Left forelimb (tissue), 1 donor: ENCODE measurements around the gene C1QTNF1.
"Not testable (repeated sequence)": the region's sequence is repeated elsewhere in the genome, so short reads cannot be mapped to it uniquely, and the experiment has no call there.

Experiments
- DNase-seq: peaks from one replicate; pipeline ENCODE4 v3.0.0-alpha.2; 2018; ENCODE audit warnings: low spot score

C1QTNF1 gene

GRCh38 chr17:79024901-79025737, 1.1 kb downstream of the C1QTNF1 start:
- DNase-seq = peak; percentile 28

GRCh38 chr17:79026376-79027273, 2.7 kb downstream of the C1QTNF1 start:
- peak; percentile 34 for DNase-seq

GRCh38 chr17:79027274-79027924, 3.4 kb downstream of the C1QTNF1 start:
- no peak for DNase-seq

GRCh38 chr17:79027925-79028491, 4.0 kb downstream of the C1QTNF1 start:
- no peak for DNase-seq

- no peak for DNase-seq
These were observed 4.7 kb downstream of the C1QTNF1 start for GRCh38 chr17:79028496-79029326.

GRCh38 chr17:79029327-79030009, 5.5 kb downstream of the C1QTNF1 start:
- DNase-seq = no peak

- DNase-seq = not testable (repeated sequence)
These were observed 6.7 kb downstream of the C1QTNF1 start for GRCh38 chr17:79030636-79031035.

- no peak for DNase-seq
These were observed 8.3 kb downstream of the C1QTNF1 start for GRCh38 chr17:79031996-79032875.

- no peak for DNase-seq
These were observed 9.2 kb downstream of the C1QTNF1 start for GRCh38 chr17:79033046-79033616.

- DNase-seq = no peak
These were observed 10.0 kb downstream of the C1QTNF1 start for GRCh38 chr17:79033741-79034501.

GRCh38 chr17:79034931-79035485, 11.0 kb downstream of the C1QTNF1 start:
- DNase-seq = no peak

GRCh38 chr17:79035686-79036085, 11.7 kb downstream of the C1QTNF1 start:
- no peak for DNase-seq

- DNase-seq = no peak
These were observed 12.2 kb downstream of the C1QTNF1 start for GRCh38 chr17:79036181-79036580.

- DNase-seq = no peak
These were observed 12.6 kb downstream of the C1QTNF1 start for GRCh38 chr17:79036596-79036995.

GRCh38 chr17:79038545-79039135, 14.7 kb downstream of the C1QTNF1 start:
- DNase-seq = no peak

GRCh38 chr17:79039171-79039570, 15.2 kb downstream of the C1QTNF1 start:
- no peak for DNase-seq

- no peak for DNase-seq
These were observed 15.9 kb downstream of the C1QTNF1 start for GRCh38 chr17:79039886-79040285.
